Measurements from ENCODE around the gene CLDN7.

The CLDN7 gene

GRCh38 chr17:7263801-7264078, 1.5 kb upstream of the CLDN7 start:
- Histone ChIP-seq H3K27me3 (ENCODE audit: insufficient read depth, low read length, poor library complexity) (no peaks in the 10 kb centered on the region), H3K18ac (ENCODE audit: low read length) (no peak overlapping the region), H3K23ac (ENCODE audit: low read length) (peak overlapping the region; percentile 11), H3K9ac (ENCODE audit: low read length) (peak overlapping the region; percentile 74), H3K79me1 (ENCODE audit: low read length) (peaks cover 9% of the 10 kb centered on the region), H3K56ac (ENCODE audit: low read length) (peak overlapping the region; percentile 88), H2BK15ac (replicated peaks; ENCODE audit: low read depth) (no peak overlapping the region), H3K36me3 (ENCODE audit: control insufficient read depth, insufficient read depth, low read length) (peaks cover 2% of the 10 kb centered on the region), H3K27ac (ENCODE audit: low read depth, low read length) (no peak overlapping the region), H3K4me3 (ENCODE audit: low read length) (no peak overlapping the region), H3K79me2 (ENCODE audit: control insufficient read depth, insufficient read depth, low read length) (peaks cover 24% of the 10 kb centered on the region), H4K8ac (ENCODE audit: low read depth, low read length) (no peak overlapping the region), H3K4me1 (ENCODE audit: control insufficient read depth, low read depth, low read length) (peaks cover 5% of the 10 kb centered on the region), H3K4ac (ENCODE audit: low read depth, low read length) (no peak overlapping the region), H2BK5ac (ENCODE audit: low read length) (peak overlapping the region; percentile 52), H2AK5ac (ENCODE audit: low read length) (no peak overlapping the region), H2BK120ac (ENCODE audit: low read depth, low read length) (no peak overlapping the region), H4K5ac (ENCODE audit: low read length) (no peak overlapping the region), H3K4me2 (ENCODE audit: low read length) (no peak overlapping the region)
- WGBS (ENCODE audit: extremely low coverage, insufficient coverage, low lambda C conversion rate) = no CpG with 5 or more reads among the region's 4 CpGs
- peak; percentile 25 for DNase-seq

- Histone ChIP-seq H3K23ac (ENCODE audit: low read length) (peak overlapping the region; percentile 54), H2BK120ac (ENCODE audit: low read depth, low read length) (no peak overlapping the region), H3K4me1 (ENCODE audit: control insufficient read depth, low read depth, low read length) (peaks cover 5% of the 10 kb centered on the region), H3K79me2 (ENCODE audit: control insufficient read depth, insufficient read depth, low read length) (peaks cover 25% of the 10 kb centered on the region), H2BK5ac (ENCODE audit: low read length) (peak overlapping the region; percentile 52), H3K36me3 (ENCODE audit: control insufficient read depth, insufficient read depth, low read length) (peaks cover 2% of the 10 kb centered on the region), H3K18ac (ENCODE audit: low read length) (peak overlapping the region; percentile 0), H4K8ac (ENCODE audit: low read depth, low read length) (no peak overlapping the region), H3K9ac (ENCODE audit: low read length) (peak overlapping the region; percentile 74), H4K5ac (ENCODE audit: low read length) (no peak overlapping the region), H3K27ac (ENCODE audit: low read depth, low read length) (peak overlapping the region; percentile 24), H2AK5ac (ENCODE audit: low read length) (no peak overlapping the region), H3K79me1 (ENCODE audit: low read length) (peaks cover 9% of the 10 kb centered on the region), H3K4me3 (ENCODE audit: low read length) (peak overlapping the region; percentile 33), H3K56ac (ENCODE audit: low read length) (peak overlapping the region; percentile 88), H3K4ac (ENCODE audit: low read depth, low read length) (no peak overlapping the region), H2BK15ac (replicated peaks; ENCODE audit: low read depth) (no peak overlapping the region), H3K4me2 (ENCODE audit: low read length) (peak overlapping the region; percentile 80), H3K27me3 (ENCODE audit: insufficient read depth, low read length, poor library complexity) (no peaks in the 10 kb centered on the region)
- DNase-seq = peak; percentile 93
- no CpG with 5 or more reads among the region's 26 CpGs for WGBS (ENCODE audit: extremely low coverage, insufficient coverage, low lambda C conversion rate)
Observed at GRCh38 chr17:7262935-7263800, 890 bp upstream of the CLDN7 start.

- Histone ChIP-seq H3K56ac (ENCODE audit: low read length) (peak overlapping the region; percentile 99), H2BK120ac (ENCODE audit: low read depth, low read length) (no peak overlapping the region), H3K27ac (ENCODE audit: low read depth, low read length) (no peak overlapping the region), H3K79me1 (ENCODE audit: low read length) (peaks cover 9% of the 10 kb centered on the region), H3K23ac (ENCODE audit: low read length) (peak overlapping the region; percentile 66), H2BK15ac (replicated peaks; ENCODE audit: low read depth) (no peak overlapping the region), H3K18ac (ENCODE audit: low read length) (peak overlapping the region; percentile 54), H2AK5ac (ENCODE audit: low read length) (peak overlapping the region; percentile 92), H3K79me2 (ENCODE audit: control insufficient read depth, insufficient read depth, low read length) (peaks cover 25% of the 10 kb centered on the region), H2BK5ac (ENCODE audit: low read length) (peak overlapping the region; percentile 45), H3K36me3 (ENCODE audit: control insufficient read depth, insufficient read depth, low read length) (peaks cover 2% of the 10 kb centered on the region), H3K4me3 (ENCODE audit: low read length) (peak overlapping the region; percentile 85), H3K27me3 (ENCODE audit: insufficient read depth, low read length, poor library complexity) (no peaks in the 10 kb centered on the region), H3K4me2 (ENCODE audit: low read length) (peak overlapping the region; percentile 38), H4K8ac (ENCODE audit: low read depth, low read length) (no peak overlapping the region), H3K9ac (ENCODE audit: low read length) (peak overlapping the region; percentile 96), H3K4ac (ENCODE audit: low read depth, low read length) (peak overlapping the region; percentile 87), H4K5ac (ENCODE audit: low read length) (no peak overlapping the region), H3K4me1 (ENCODE audit: control insufficient read depth, low read depth, low read length) (peaks cover 5% of the 10 kb centered on the region)
- DNase-seq = peak; percentile 39
- WGBS (ENCODE audit: extremely low coverage, insufficient coverage, low lambda C conversion rate) = no CpG with 5 or more reads among the region's 71 CpGs
Observed at GRCh38 chr17:7261379-7262191, 693 bp downstream of the CLDN7 start.

GRCh38 chr17:7260651-7261378, 1.5 kb downstream of the CLDN7 start:
- Histone ChIP-seq H3K23ac (ENCODE audit: low read length) (peak overlapping the region; percentile 68), H3K18ac (ENCODE audit: low read length) (peak overlapping the region; percentile 54), H3K27me3 (ENCODE audit: insufficient read depth, low read length, poor library complexity) (no peaks in the 10 kb centered on the region), H3K36me3 (ENCODE audit: control insufficient read depth, insufficient read depth, low read length) (peaks cover 2% of the 10 kb centered on the region), H2BK15ac (replicated peaks; ENCODE audit: low read depth) (no peak overlapping the region), H2BK5ac (ENCODE audit: low read length) (no peak overlapping the region), H3K4me3 (ENCODE audit: low read length) (peak overlapping the region; percentile 39), H4K8ac (ENCODE audit: low read depth, low read length) (no peak overlapping the region), H3K27ac (ENCODE audit: low read depth, low read length) (no peak overlapping the region), H2BK120ac (ENCODE audit: low read depth, low read length) (no peak overlapping the region), H3K56ac (ENCODE audit: low read length) (peak overlapping the region; percentile 99), H3K4ac (ENCODE audit: low read depth, low read length) (peak overlapping the region; percentile 87), H3K9ac (ENCODE audit: low read length) (peak overlapping the region; percentile 96), H3K4me2 (ENCODE audit: low read length) (peak overlapping the region; percentile 33), H3K4me1 (ENCODE audit: control insufficient read depth, low read depth, low read length) (peaks cover 5% of the 10 kb centered on the region), H3K79me2 (ENCODE audit: control insufficient read depth, insufficient read depth, low read length) (peaks cover 25% of the 10 kb centered on the region), H2AK5ac (ENCODE audit: low read length) (no peak overlapping the region), H3K79me1 (ENCODE audit: low read length) (peaks cover 9% of the 10 kb centered on the region), H4K5ac (ENCODE audit: low read length) (no peak overlapping the region)
- DNase-seq = peak; percentile 80
- no CpG with 5 or more reads among the region's 54 CpGs for WGBS (ENCODE audit: extremely low coverage, insufficient coverage, low lambda C conversion rate)

- WGBS (ENCODE audit: extremely low coverage, insufficient coverage, low lambda C conversion rate) = no CpG with 5 or more reads among the region's 4 CpGs
- H3K4me2 ChIP-seq (ENCODE audit: low read length) = peak overlapping the region; percentile 33
- H3K79me2 ChIP-seq (ENCODE audit: control insufficient read depth, insufficient read depth, low read length) = peaks cover 25% of the 10 kb centered on the region
- H3K27ac ChIP-seq (ENCODE audit: low read depth, low read length) = no peak overlapping the region
- H3K4me3 ChIP-seq (ENCODE audit: low read length) = no peak overlapping the region
- H2AK5ac ChIP-seq (ENCODE audit: low read length) = peak overlapping the region; percentile 24
- peak overlapping the region; percentile 99 for H3K56ac ChIP-seq (ENCODE audit: low read length)
- H3K36me3 ChIP-seq (ENCODE audit: control insufficient read depth, insufficient read depth, low read length) = peaks cover 2% of the 10 kb centered on the region
- no peak overlapping the region for H4K8ac ChIP-seq (ENCODE audit: low read depth, low read length)
- no peak overlapping the region for H2BK5ac ChIP-seq (ENCODE audit: low read length)
- H4K5ac ChIP-seq (ENCODE audit: low read length) = no peak overlapping the region
- H2BK15ac ChIP-seq (replicated peaks; ENCODE audit: low read depth) = no peak overlapping the region
- peak overlapping the region; percentile 68 for H3K23ac ChIP-seq (ENCODE audit: low read length)
- H3K4me1 ChIP-seq (ENCODE audit: control insufficient read depth, low read depth, low read length) = peaks cover 5% of the 10 kb centered on the region
- H2BK120ac ChIP-seq (ENCODE audit: low read depth, low read length) = no peak overlapping the region
- H3K27me3 ChIP-seq (ENCODE audit: insufficient read depth, low read length, poor library complexity) = no peaks in the 10 kb centered on the region
- H3K18ac ChIP-seq (ENCODE audit: low read length) = no peak overlapping the region
- peak overlapping the region; percentile 96 for H3K9ac ChIP-seq (ENCODE audit: low read length)
- no peak for DNase-seq
- H3K4ac ChIP-seq (ENCODE audit: low read depth, low read length) = no peak overlapping the region
- peaks cover 9% of the 10 kb centered on the region for H3K79me1 ChIP-seq (ENCODE audit: low read length)
Observed at GRCh38 chr17:7260151-7260550, 2.1 kb downstream of the CLDN7 start.
